IMR-90 (cell line): Measurements from ENCODE around the gene PPDPF.

Source experiments
- CTCF ChIP-seq: conservative IDR thresholded peaks from 2 replicates; pipeline ENCODE4 v1.5.1; 2012; ENCODE audit warnings: mild to moderate bottlenecking, low read depth, low read length, improper control_type of control experiment
- MAZ ChIP-seq: IDR thresholded peaks from 2 replicates; pipeline ENCODE4 v1.6.1; 2012; ENCODE audit warnings: low read depth, mild to moderate bottlenecking, low read length, improper control_type of control experiment, moderate library complexity, borderline replicate concordance
- SMC3 ChIP-seq: fragments of 150-350 bp; IDR thresholded peaks from 2 replicates; pipeline ENCODE4 v1.6.1; 2016; ENCODE audit warnings: low read depth, mild to moderate bottlenecking, antibody characterized with exemption, low read length, moderate library complexity
- USF2 ChIP-seq: fragments of 150-350 bp; IDR thresholded peaks from 2 replicates; pipeline ENCODE4 v1.6.1; 2017; ENCODE audit warnings: mild to moderate bottlenecking, antibody characterized with exemption, low read length, low read depth

- TF ChIP-seq CTCF (no peak), SMC3 (no peak), MAZ (no peak), USF2 (no peak)
Measured at GRCh38 chr20:63481503-63481902, 39.1 kb upstream of the PPDPF start.
